DMS153 treated with DMSO at 0.1 percent for 48 hours (cell line): Measurements from ENCODE around the gene SYCE3.
"Not testable (repeated sequence)": the region's sequence is repeated elsewhere in the genome, so short reads cannot be mapped to it uniquely, and the experiment has no call there.

Experiments used
- DNase-seq: peaks from one replicate; lab custom pipeline; 2025; ENCODE audit not compliant: unreplicated experiment; lab: John Stamatoyannopoulos, UW

SYCE3 gene, protein sequence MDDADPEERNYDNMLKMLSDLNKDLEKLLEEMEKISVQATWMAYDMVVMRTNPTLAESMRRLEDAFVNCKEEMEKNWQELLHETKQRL

DNA sequence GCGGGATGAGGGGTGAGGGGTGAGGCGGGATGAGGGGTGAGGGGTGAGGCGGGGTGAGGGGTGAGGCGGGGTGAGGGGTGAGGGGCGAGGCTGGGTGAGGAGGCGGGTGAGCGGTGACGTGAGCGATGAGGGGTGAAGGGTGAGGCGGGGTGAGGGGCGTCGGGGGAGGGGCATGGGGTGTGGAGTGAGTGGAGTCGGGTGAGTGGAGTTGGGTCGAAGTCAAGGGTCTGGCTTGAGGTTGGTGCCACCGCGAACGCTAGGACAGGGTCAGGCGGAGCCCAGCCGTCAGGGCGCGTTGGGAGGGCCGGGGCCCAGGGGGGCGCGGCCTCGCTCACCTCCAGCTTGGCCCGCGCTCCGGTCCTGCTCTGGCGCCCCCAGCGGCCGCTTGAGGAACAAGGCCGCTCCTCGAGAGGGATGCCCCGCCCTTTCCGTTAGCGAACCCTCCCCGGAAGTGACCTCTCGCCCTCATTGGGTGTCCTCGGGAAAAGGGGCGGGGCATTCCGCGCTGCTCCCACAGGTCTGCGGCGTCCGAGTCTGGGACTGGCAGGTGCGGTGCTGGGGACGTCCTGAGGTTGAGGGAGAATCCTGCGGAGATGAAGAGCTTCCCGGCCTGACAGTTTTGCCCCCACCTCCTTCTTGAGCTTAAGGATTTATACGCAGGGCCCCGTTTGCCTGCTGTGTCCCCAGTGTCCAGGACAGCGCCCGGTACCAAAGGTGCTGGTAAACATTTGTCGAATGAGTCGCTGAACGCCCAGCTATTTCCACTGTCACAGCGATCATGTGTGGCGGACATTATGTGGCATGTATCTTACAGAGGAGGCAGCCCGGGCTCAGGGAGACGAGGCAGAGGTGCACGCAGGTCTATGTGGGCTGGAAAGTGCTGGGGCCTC lies at the start of gene SYCE3:
Gene SYCE3, minus strand, starts transcription at position 397 of the 890 bp plus-strand sequence. CDS start 6,514 bp downstream, outside the sequence.
- DNase-seq: peak; percentile 89

DNA sequence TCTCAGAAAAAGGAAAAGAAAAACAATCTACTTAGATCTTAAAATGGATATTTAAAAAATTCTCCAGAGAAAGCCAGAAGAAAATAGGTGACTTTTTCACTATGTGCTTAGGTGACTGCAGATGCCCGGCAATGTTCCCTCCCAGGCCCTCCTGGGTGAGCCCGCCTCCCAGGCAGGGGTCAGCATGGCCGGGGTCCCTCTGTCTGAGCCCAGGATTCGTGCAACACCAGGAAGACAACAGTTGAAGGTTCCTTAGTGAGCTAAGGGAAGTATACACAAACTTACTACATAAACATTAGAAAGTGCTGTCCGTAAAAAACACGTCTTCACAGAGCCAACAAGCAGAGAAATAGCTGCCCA lies 49.4 kb upstream of the SYCE3 start:
- no peak for DNase-seq

DNA sequence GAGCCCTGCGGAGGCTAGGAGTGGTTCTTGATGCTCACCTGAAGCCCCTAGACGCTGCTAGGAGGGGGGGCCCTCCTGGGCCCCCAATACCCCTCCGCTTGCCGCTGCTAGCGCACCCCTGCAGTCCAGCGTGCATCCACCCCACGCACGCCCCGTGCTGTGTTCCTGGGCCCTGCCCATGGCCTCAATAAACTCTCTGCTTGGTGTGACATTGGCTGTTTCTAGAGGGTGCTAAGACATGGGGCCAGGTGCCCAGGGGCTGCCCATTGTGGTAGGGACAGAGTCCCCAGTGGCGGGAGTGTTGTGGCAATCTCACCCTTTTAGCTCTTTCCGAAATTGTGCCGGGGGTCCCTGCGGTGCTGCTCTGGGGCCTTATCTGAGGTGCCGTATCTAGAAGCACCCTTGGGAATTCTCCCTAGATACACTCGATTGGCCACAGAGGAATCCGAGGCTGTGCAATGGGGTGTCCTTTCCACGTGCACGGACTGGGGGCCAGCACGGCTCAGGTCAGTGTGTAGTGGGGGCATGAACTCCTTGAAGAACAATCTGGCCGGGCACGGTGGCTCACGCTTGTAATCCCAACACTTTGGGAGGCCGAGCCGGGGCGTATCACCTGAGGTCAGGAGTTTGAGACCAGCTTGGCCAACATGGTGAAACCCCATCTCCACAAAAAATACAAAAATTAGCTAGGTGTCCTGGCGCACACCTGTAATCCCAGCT lies 48.8 kb upstream of the SYCE3 start:
- no peak for DNase-seq

DNA sequence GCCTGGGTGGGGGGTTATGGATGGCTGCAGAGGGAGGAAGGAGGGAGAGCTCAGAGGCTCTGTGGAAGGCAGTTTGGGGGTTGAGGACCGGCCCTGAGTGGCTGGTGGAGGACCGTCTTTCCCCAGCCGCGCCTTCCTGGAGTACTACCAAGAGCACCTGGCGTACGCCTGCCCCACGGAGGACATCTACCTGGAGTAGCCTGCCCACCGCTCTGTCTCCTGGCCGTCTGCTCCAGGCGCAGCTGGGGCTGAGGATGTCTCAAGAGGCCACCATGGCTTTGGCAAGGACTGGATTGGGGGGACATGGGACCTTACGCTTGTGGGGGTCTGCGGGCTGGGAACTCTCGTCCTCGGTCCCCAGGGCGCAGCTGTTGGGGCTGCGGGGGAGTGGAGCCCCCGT lies 47.9 kb upstream of the SYCE3 start:
- DNase-seq: no peak

DNA sequence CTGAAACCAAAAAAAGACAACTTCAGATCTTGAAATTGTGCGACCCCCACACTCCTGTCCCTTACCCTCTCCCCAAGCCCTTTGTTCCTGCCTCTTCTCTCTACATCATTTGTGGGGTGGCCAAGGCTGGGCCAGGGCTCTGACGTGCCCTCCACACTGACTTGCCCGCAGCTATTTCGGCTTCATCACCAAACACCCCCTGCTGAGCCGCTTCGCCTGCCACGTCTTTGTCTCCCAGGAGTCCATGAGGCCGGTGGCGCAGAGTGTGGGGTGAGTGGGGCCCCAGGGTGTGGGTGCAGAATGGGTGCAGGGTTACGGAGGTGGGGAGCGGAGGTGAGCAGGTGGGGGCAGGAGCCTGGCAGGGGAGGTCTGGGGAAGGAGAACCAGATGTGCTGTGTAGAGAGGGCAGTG lies 47.3 kb upstream of the SYCE3 start:
- no peak for DNase-seq

DNA sequence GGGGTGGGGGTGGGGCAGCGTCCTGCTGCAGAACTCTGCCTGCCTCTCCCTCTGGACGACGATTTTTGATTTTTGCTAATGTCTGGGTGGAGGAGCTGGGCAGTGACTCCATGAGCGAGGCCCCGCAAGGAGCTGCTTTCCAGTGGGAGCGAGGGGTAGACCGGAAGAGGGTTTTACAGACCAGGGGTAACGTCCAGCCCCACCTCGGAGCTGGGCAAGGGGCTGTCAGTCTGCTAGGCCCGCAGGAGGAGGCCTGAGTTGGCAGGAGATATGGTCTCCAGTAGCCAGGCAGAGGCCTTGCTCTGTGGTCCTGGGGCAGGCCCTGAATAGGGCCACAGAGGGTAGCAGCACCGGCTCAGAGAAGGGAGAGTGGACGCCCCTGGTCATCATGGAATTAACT lies 46.9 kb upstream of the SYCE3 start:
- DNase-seq: no peak

DNA sequence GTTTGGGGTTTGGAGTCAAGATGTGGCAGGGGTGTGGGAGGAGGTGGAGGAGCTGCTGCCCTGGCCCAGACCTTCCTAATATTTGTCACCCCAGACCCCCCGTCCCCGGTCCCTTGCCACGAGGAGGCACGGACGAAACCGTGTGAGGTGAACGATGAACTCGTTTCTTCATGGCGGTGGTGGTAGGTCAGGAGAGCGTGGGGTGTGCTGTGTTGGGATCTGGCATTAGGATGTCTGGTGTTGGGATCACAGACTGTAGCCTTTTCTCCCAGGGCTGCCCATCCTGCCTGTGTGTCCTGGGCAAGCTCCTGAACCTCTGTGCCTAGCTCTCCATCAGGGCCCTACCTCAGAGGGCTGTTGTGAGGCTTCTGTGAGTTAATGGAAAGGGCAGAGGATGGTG lies 46.3 kb upstream of the SYCE3 start:
- no peak for DNase-seq

DNA sequence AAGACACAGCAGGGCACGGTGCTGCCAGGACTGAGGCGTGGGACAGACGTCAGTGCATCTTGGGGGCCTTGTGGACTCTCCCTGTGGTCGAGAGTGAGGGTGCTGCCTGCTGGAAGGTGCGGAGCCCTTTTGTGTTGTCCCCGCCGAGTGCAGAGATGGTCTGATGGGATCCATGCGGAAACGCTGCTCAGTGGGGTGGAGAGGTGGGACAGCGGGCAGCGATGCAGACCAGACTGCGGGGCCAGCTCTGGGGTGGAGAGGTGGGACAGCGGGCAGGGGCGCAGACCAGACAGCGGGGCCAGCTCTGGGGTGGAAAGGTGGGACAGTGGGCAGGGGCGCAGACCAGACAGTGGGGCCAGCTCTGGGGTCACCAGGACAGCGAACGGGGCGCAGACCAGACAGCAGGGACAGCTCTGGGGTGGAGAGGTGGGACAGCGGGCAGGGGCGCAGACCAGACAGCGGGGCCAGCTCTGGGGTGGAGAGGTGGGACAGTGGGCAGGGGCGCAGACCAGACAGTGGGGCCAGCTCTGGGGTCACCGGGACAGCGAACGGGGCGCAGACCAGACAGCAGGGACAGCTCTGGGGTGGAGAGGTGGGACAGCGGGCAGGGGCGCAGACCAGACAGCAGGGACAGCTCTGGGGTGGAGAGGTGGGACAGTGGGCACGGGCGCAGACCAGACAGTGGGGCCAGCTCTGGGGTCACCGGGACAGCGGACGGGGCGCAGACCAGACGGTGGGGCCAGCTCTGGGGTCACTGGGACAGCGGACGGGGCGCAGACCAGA lies 45.5 kb upstream of the SYCE3 start:
- not testable (repeated sequence) for DNase-seq

DNA sequence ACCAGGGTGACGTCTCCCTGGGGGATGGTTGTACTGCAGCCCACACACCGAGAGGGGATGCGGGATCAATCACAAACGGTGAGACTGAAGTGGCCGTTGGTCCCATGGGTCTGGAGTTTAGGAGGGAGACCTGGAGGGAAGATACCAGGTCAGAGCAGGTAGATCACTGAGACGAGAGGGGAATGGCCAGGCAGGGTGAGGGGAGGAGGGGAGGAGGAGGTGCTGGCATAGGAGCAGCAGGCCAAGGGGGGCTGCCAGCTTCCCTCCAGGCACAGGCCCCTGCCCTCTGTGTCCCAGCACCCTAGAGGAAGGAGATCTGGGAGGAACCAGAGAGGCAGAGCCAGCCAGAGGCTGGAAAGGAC lies 44.9 kb upstream of the SYCE3 start:
- DNase-seq: no peak

DNA sequence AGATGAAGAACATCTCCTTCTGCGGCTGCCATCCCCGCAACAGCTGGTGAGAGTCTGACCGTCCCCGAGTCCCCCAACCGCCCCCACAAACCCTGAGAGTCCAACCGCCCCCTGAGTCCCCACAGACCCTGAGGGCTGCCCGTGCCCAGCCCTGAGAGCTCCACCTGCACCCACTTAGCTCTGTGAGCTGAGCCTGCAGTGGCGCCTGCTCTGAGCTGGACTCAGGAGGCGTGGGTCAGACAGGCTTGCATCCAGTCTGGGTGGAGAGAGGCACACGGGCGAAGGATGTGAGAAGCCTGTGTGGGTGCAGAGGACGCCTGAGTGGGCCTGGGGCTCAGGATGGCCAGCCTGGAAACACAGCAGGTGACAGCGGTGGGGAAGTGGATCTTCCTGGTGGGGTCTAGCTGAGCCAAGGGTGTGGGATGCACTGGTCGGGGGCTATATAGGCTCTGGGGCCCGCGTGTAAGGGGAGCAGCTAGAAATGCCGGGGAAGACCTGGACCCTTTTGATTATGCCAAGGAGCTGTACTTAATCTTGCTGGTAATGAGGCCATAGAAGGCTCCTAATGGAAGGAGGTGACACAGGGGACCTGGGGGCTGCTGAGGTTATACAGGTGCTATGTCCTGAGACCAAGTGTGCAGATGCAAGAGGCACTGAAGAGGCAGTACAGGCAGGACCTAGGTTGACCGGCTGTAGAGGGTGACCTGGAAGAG lies 44.4 kb upstream of the SYCE3 start:
- no peak for DNase-seq

DNA sequence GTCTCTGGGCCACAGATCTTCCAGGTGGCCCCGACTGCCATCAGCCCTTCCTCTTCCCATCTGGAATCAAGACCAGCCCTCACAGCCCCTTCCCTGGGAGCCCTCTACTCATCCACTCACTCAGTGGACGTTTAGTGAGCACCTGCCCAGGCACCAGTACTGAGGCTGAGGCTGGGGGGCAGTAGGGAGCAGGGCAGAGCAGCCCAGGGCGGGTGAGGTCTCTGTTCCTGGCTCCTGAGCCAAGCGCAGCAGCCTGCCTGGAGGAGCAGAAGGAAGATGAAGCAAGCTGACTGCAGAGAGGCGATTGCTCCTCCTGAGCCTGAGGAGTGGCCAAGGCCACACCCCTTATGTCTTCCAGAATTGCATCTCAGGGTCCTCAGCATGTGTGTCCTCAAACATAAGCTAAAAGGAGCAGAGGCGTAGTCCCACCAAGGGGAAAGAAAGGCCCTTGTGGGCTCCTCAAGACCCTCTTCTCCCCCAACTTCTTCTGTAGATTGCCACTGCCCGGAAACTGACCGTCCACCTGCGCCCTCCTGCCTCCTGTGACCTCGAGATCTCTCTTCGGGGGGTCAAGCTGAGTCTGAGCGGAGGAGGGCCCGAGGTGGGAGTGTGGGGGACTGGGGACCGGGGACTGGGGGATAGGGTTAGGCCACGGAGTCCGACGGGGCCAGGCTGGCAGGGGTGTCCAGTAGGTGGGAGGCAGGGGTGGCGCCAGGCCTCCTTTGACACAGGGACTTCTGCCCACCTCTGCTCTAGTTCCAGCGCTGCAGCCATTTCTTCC lies 43.6 kb upstream of the SYCE3 start:
- no peak for DNase-seq

DNA sequence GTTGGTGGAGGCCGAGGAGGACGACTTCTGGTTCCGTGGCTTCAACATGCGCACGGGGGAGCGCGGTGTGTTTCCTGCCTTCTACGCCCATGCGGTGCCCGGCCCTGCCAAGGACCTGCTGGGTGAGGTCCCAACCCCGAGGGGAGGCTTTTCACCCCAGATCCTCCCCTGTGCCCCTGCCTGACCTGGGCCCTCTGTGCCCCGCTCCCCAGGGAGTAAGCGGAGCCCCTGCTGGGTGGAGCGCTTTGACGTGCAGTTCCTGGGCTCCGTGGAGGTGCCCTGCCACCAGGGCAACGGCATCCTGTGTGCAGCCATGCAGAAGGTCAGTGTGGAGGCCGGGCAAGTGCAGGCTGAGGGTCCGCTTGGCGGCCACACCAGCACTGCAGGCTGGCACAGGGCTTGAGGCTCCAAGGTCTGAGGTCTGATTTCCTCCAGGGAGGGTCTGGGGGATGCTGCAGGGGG lies 42.9 kb upstream of the SYCE3 start:
- no peak for DNase-seq

DNA sequence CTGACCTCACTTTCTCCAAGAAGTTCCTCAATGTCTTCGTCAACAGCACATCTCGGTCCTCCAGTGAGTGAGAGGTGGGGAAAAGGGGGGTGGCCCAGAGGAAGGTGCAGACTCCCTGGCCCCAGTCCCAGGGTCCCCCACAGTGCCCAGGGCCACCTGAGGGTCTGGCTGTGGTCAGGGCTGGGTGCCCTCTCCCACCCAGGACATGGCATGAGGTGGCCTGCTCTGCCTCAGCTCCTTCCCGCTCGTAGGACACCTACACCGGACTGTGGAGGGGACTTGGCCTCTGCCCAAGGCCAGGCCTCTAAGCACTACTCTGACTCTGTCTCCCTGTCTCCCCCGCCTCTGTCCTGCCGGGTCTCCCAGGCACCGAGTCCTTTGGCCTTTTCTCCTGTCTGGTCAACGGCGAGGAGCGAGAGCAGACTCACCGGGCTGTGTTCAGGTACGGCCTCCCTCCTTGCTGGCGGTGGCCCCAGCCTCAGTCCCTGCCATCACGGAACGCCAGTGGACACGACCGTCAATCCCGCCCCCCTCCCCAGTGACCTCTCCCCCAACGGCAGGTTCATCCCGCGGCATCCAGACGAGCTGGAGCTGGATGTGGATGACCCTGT lies 42.4 kb upstream of the SYCE3 start:
- no peak for DNase-seq

DNA sequence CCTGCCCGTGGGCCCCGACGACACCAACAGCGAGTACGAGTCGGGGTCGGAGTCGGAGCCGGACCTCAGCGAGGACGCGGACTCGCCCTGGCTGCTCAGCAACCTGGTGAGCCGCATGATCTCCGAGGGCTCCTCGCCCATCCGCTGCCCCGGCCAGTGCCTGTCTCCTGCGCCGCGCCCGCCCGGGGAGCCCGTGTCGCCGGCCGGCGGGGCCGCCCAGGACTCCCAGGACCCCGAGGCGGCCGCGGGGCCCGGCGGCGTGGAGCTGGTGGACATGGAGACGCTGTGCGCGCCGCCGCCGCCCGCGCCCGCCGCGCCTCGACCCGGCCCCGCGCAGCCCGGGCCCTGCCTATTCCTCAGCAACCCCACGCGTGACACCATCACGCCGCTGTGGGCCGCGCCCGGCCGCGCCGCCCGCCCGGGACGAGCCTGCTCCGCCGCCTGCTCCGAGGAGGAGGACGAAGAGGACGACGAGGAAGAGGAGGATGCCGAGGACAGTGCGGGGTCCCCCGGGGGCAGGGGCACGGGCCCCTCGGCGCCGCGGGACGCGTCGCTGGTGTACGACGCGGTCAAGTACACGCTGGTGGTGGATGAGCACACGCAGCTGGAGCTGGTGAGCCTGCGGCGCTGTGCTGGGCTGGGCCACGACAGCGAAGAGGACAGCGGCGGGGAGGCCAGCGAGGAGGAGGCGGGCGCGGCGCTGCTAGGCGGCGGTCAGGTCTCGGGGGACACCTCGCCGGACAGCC lies 41.7 kb upstream of the SYCE3 start:
- no peak for DNase-seq

DNA sequence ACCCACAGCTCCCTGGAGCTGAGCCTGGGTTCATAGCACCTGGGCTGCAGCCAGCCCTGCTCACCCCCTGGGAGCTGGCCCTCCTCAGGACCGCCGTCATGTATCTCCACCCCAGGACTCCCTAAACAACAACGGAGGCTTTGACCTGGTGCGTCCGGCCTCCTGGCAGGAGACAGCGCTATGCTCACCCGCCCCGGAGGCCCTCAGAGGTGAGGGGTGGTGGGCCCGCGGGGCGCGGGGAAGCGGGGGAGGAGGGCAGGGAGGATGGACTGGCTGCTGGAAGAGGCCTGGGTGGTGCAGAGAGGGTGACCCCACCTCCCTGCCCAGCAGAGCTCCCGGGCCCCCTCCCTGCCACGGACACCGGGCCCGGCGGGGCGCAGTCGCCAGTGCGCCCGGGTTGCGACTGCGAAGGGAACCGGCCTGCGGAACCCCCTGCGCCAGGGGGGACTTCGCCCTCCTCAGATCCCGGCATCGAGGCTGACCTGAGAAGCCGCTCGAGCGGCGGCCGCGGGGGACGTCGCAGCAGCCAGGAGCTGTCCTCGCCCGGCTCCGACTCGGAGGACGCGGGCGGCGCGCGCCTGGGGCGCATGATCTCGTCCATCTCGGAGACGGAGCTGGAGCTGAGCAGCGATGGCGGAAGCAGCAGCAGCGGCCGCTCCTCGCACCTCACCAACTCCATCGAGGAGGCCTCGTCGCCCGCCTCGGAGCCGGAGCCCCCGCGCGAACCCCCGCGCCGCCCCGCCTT lies 41.0 kb upstream of the SYCE3 start:
- DNase-seq: no peak

DNA sequence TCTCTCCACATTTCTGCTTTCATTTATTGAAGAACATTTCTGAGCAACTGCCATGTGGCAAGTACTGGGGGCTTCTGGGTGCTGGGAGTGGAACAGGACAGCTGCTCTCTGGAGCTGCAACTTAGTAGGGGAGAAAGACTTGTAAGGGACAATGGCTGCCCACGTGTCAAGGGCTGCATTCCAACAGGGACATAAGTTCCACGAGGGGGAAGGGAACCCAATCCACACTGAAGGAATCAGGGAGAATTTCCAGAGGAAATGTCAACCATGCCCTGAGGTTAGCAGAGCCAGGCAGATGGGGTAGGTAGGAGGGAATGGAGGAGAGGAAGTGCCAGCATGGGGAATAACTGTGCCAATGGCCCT lies 39.6 kb upstream of the SYCE3 start:
- no peak for DNase-seq

DNA sequence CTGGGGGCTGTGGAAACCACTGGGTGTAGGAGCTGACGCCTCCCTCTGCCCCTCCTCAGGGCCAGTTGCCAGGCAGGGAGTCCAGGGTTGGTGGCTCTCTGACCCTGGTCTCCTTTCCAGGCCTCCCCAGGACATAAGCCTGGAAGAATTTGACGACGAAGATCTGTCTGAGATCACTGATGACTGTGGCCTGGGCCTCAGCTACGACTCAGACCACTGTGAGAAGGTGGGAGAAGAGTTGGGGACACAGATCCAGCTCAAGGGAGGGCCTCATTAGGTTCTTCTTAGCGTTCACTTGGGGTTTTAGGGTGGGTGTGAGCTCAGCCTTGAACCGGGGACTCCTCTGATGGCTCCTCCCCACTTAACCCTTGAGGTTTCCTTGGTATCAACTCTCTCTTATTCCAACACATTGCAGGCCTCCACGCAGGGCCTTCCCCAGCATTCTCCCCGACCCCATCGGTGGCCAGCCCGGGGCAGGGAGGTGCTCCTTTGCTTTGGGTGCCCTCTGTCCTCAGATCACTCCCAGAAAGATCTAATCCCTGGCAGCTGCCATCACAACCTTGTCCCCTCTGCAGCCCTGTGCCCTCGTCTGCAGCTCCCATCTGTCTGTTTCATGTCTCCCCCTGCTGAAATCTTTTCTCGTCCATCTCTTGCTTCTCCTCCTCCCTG lies 39.1 kb upstream of the SYCE3 start:
- no peak for DNase-seq
